A549 (cell line): ENCODE data around the gene DHDH.

Experiments used
- BHLHE40 ChIP-seq: IDR thresholded peaks from 2 replicates; pipeline ENCODE4 v1.6.1; 2012; ENCODE audit warnings: low read depth, low read length, inconsistent platforms
- CBX8 ChIP-seq: fragments of 200-600 bp; sonication (generic); IDR thresholded peaks from 2 replicates; pipeline ENCODE4 v1.6.1; 2016
- CHD4 ChIP-seq: fragments of 200-600 bp; sonication (generic); IDR thresholded peaks from 2 replicates; pipeline ENCODE4 v1.6.1; 2016; ENCODE audit warnings: antibody characterized with exemption, mild to moderate bottlenecking, borderline replicate concordance
- FOSL2 ChIP-seq, 2 experiments: fragments of 450-650 bp in 1 of 2; fragments of >200 bp in 1 of 2; sonication (Bioruptor Twin) in 1 of 2; formaldehyde crosslinking; IDR thresholded peaks; 2 replicates each; pipeline versions ENCODE4 v1.5.0 to v1.6.1; 2016 to 2020; ENCODE audit warnings: mild to moderate bottlenecking in 1 of 2, moderate library complexity in 1 of 2
- HDAC2 ChIP-seq: fragments of 200-600 bp; sonication (generic); IDR thresholded peaks from 2 replicates; pipeline ENCODE4 v1.6.1; 2016
- KDM1A ChIP-seq: fragments of 200-600 bp; sonication (generic); IDR thresholded peaks from 2 replicates; pipeline ENCODE4 v1.6.1; 2016; ENCODE audit warnings: low read depth, mild to moderate bottlenecking
- MYC ChIP-seq: IDR thresholded peaks from 2 replicates; pipeline ENCODE4 v1.6.1; 2012; ENCODE audit warnings: mild to moderate bottlenecking, inconsistent platforms, low read length, improper control_type of control experiment, borderline replicate concordance
- POLR2A ChIP-seq: IDR thresholded peaks from 2 replicates; pipeline ENCODE4 v1.6.1; 2012; ENCODE audit warnings: mild to moderate bottlenecking, low read length
- RAD21 ChIP-seq, 2 experiments: fragments of >200 bp in 1 of 2; sonication (Bioruptor Twin) in 1 of 2; formaldehyde crosslinking in 1 of 2; IDR thresholded peaks in 1 of 2; conservative IDR thresholded peaks in 1 of 2; 2 replicates in 1 of 2; 3 replicates in 1 of 2; pipeline ENCODE4 v1.6.1; 2012 to 2018; ENCODE audit warnings: inconsistent platforms in 1 of 2
- TFCP2L1 ChIP-seq: fragments of 250-450 bp; sonication (Bioruptor Pico); IDR thresholded peaks from 2 replicates; pipeline ENCODE4 v1.5.0; 2021; ENCODE audit warnings: mild to moderate bottlenecking
- TF ChIP-seq, protein P1 (sequence below): fragments of 200-600 bp; sonication (generic); IDR thresholded peaks from 2 replicates; pipeline ENCODE4 v1.6.1; 2016; ENCODE audit warnings: antibody characterized with exemption, mild to moderate bottlenecking, moderate library complexity
- TF ChIP-seq, protein P2 (sequence below): fragments of >200 bp; sonication (Bioruptor Twin); formaldehyde crosslinking; IDR thresholded peaks from 3 replicates; pipeline ENCODE4 v1.5.1; 2016
- TF ChIP-seq, protein P3 (sequence below): fragments of 250-450 bp; sonication (Bioruptor Pico); IDR thresholded peaks from 2 replicates; pipeline ENCODE4 v1.5.0; 2021; ENCODE audit warnings: mild to moderate bottlenecking, moderate library complexity, borderline replicate concordance

DNA sequence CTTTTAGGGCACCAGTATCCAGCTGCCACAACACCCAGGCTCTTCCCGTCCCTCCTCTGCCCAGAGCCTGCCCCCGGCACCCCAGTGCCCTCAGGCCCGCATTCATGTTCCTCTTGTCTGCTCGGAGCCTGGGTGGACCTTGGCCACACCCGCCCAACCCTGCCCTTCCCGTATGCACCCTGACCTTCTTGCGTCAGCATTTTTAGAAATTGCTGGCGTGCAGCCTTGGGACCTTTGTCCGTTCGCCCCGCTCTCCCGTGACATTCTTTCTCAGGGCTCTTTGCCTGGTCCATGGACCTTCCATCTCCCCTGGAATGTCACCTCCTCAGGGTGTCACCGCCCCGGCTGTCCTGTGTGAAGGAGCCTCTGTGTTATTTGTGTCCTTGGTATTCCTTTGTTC lies 25.8 kb upstream of the DHDH start:
- TF ChIP-seq, protein P1, sequence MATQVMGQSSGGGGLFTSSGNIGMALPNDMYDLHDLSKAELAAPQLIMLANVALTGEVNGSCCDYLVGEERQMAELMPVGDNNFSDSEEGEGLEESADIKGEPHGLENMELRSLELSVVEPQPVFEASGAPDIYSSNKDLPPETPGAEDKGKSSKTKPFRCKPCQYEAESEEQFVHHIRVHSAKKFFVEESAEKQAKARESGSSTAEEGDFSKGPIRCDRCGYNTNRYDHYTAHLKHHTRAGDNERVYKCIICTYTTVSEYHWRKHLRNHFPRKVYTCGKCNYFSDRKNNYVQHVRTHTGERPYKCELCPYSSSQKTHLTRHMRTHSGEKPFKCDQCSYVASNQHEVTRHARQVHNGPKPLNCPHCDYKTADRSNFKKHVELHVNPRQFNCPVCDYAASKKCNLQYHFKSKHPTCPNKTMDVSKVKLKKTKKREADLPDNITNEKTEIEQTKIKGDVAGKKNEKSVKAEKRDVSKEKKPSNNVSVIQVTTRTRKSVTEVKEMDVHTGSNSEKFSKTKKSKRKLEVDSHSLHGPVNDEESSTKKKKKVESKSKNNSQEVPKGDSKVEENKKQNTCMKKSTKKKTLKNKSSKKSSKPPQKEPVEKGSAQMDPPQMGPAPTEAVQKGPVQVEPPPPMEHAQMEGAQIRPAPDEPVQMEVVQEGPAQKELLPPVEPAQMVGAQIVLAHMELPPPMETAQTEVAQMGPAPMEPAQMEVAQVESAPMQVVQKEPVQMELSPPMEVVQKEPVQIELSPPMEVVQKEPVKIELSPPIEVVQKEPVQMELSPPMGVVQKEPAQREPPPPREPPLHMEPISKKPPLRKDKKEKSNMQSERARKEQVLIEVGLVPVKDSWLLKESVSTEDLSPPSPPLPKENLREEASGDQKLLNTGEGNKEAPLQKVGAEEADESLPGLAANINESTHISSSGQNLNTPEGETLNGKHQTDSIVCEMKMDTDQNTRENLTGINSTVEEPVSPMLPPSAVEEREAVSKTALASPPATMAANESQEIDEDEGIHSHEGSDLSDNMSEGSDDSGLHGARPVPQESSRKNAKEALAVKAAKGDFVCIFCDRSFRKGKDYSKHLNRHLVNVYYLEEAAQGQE, result no peak
- TF ChIP-seq, protein P2, sequence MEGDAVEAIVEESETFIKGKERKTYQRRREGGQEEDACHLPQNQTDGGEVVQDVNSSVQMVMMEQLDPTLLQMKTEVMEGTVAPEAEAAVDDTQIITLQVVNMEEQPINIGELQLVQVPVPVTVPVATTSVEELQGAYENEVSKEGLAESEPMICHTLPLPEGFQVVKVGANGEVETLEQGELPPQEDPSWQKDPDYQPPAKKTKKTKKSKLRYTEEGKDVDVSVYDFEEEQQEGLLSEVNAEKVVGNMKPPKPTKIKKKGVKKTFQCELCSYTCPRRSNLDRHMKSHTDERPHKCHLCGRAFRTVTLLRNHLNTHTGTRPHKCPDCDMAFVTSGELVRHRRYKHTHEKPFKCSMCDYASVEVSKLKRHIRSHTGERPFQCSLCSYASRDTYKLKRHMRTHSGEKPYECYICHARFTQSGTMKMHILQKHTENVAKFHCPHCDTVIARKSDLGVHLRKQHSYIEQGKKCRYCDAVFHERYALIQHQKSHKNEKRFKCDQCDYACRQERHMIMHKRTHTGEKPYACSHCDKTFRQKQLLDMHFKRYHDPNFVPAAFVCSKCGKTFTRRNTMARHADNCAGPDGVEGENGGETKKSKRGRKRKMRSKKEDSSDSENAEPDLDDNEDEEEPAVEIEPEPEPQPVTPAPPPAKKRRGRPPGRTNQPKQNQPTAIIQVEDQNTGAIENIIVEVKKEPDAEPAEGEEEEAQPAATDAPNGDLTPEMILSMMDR, result no peak
- TF ChIP-seq POLR2A, result no peak
- no peak for TF ChIP-seq CBX8
- no peak for TF ChIP-seq RAD21 (conservative IDR thresholded peaks at IDR 0.05 in 1 of 2, IDR thresholded peaks at IDR 0.05 in 1 of 2)
- TF ChIP-seq HDAC2, result no peak
- no peak for TF ChIP-seq MYC
- TF ChIP-seq KDM1A, result no peak
- TF ChIP-seq TFCP2L1 (CRISPR knock-in tag), result no peak
- no peak for TF ChIP-seq CHD4
- no peak for TF ChIP-seq BHLHE40
- no peak for TF ChIP-seq FOSL2 (IDR thresholded peaks at IDR 0.05)
- TF ChIP-seq FOSL2 (CRISPR knock-in tag; IDR thresholded peaks at IDR 0.05), result no peak
- TF ChIP-seq, protein P3, sequence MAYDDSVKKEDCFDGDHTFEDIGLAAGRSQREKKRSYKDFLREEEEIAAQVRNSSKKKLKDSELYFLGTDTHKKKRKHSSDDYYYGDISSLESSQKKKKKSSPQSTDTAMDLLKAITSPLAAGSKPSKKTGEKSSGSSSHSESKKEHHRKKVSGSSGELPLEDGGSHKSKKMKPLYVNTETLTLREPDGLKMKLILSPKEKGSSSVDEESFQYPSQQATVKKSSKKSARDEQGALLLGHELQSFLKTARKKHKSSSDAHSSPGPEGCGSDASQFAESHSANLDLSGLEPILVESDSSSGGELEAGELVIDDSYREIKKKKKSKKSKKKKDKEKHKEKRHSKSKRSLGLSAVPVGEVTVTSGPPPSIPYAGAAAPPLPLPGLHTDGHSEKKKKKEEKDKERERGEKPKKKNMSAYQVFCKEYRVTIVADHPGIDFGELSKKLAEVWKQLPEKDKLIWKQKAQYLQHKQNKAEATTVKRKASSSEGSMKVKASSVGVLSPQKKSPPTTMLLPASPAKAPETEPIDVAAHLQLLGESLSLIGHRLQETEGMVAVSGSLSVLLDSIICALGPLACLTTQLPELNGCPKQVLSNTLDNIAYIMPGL (CRISPR knock-in tag), result no peak
